Suprapubic skin (tissue), 4 donors: ENCODE data around the gene ODF2.

Experiments
- EP300 ChIP-seq: sonication (generic); formaldehyde crosslinking; IDR thresholded peaks from one replicate; pipeline ENCODE4 v1.6.1; 2017; ENCODE audit warnings: antibody characterized with exemption
- POLR2A ChIP-seq, 2 donors: fragments of 450-650 bp; IDR thresholded peaks; one replicate each; pipeline ENCODE4 v1.6.1; 2017; ENCODE audit warnings: antibody characterized with exemption in 2 of 2, mild to moderate bottlenecking in 2 of 2, moderate library complexity in 2 of 2
- POLR2AphosphoS5 ChIP-seq, 3 donors: sonication (generic); formaldehyde crosslinking; IDR thresholded peaks; one replicate each; pipeline ENCODE4 v1.6.1; 2017; ENCODE audit warnings: antibody characterized with exemption in 3 of 3
- TF ChIP-seq, protein P1 (sequence below), 2 donors: fragments of 200-600 bp in 1 of 2; fragments of 450-650 bp in 1 of 2; sonication (generic) in 1 of 2; IDR thresholded peaks; one replicate each; pipeline ENCODE4 v1.5.1; 2016 to 2019; ENCODE audit warnings: antibody characterized with exemption in 2 of 2, mild to moderate bottlenecking in 1 of 2, moderate library complexity in 1 of 2

DNA sequence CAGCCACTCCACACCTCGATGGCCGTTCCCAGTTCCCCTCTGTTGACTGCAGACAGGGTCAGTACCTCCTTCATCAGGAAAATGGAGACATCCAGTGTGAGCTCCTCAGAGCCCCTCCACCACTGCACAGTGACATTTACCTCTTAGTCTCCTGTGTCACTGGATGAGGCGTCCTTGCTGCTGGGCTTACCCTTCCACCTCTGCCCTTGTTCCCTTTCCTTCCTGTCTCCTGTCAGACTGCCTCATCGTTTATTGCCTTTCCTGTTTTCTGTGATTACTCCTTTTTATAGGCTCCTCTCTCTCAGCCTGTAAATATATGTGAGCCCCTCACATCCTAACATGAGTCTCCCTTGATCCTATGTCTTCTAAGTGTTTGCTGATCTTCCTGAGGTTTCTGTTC, 73.4 kb downstream of the ODF2 start:
- TF ChIP-seq POLR2AphosphoS5 (IDR thresholded peaks at IDR 0.05) (no peak), EP300 (no peak), POLR2A (IDR thresholded peaks at IDR 0.05) (no peak)
- TF ChIP-seq, protein P1, sequence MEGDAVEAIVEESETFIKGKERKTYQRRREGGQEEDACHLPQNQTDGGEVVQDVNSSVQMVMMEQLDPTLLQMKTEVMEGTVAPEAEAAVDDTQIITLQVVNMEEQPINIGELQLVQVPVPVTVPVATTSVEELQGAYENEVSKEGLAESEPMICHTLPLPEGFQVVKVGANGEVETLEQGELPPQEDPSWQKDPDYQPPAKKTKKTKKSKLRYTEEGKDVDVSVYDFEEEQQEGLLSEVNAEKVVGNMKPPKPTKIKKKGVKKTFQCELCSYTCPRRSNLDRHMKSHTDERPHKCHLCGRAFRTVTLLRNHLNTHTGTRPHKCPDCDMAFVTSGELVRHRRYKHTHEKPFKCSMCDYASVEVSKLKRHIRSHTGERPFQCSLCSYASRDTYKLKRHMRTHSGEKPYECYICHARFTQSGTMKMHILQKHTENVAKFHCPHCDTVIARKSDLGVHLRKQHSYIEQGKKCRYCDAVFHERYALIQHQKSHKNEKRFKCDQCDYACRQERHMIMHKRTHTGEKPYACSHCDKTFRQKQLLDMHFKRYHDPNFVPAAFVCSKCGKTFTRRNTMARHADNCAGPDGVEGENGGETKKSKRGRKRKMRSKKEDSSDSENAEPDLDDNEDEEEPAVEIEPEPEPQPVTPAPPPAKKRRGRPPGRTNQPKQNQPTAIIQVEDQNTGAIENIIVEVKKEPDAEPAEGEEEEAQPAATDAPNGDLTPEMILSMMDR (IDR thresholded peaks at IDR 0.05) = no peak
